ENCODE measurements around the gene SETBP1. TPM values are rescaled to one million over a fixed set of nuclear protein-coding genes. Genes with fewer than 3 reads are reported as not detected.

SETBP1 gene
- total RNA-seq, 1 donor from 2014 or later: 25.8 TPM

- Histone ChIP-seq H3K4me1 (peaks cover 9% of the 10 kb centered on the region), H3K36me3 (no peaks in the 10 kb centered on the region), H3K27me3 (ENCODE audit: low read depth) (no peaks in the 10 kb centered on the region), H3K9me3 (no peaks in the 10 kb centered on the region), H3K4me3 (no peak overlapping the region), H3K27ac (peak overlapping the region; percentile 3)
- intact Hi-C loops (cut with DNase I): no loop called here
- TF ChIP-seq, protein P1, sequence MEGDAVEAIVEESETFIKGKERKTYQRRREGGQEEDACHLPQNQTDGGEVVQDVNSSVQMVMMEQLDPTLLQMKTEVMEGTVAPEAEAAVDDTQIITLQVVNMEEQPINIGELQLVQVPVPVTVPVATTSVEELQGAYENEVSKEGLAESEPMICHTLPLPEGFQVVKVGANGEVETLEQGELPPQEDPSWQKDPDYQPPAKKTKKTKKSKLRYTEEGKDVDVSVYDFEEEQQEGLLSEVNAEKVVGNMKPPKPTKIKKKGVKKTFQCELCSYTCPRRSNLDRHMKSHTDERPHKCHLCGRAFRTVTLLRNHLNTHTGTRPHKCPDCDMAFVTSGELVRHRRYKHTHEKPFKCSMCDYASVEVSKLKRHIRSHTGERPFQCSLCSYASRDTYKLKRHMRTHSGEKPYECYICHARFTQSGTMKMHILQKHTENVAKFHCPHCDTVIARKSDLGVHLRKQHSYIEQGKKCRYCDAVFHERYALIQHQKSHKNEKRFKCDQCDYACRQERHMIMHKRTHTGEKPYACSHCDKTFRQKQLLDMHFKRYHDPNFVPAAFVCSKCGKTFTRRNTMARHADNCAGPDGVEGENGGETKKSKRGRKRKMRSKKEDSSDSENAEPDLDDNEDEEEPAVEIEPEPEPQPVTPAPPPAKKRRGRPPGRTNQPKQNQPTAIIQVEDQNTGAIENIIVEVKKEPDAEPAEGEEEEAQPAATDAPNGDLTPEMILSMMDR (IDR thresholded peaks at IDR 0.05): no peak
- ATAC-seq (no peak), DNase-seq (no peak)
Observed at GRCh38 chr18:44778788-44779187, 98.1 kb downstream of the SETBP1 start.

GRCh38 chr18:44779753-44780292 lies 99.1 kb downstream of the SETBP1 start:
- Histone ChIP-seq H3K36me3 (no peaks in the 10 kb centered on the region), H3K27ac (no peak overlapping the region), H3K9me3 (no peaks in the 10 kb centered on the region), H3K4me1 (peaks cover 9% of the 10 kb centered on the region), H3K27me3 (ENCODE audit: low read depth) (no peaks in the 10 kb centered on the region), H3K4me3 (no peak overlapping the region)
- TF ChIP-seq, protein P1 (IDR thresholded peaks at IDR 0.05): no peak
- no peak for DNase-seq
- no peak for ATAC-seq
- intact Hi-C loops (cut with DNase I): no loop called here

DNA sequence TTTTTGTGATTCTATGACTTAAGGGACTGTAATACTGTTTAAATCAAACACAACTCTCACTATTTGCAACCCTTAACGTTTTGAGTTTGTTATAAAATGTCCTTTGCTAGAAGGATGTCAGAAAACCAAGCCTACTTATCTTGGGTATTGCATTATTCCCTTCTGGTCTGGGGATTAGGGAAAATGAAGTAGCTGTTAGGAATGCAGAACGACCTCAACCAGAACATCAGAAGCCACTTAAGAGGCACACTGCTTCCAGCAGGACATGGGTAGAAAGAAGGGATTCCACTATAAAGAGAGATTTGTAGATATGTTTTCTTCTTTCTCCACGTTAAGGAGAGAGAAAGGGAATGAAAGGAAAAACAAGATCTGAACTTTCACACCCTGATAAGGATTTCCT lies 101.2 kb downstream of the SETBP1 start:
- Histone ChIP-seq H3K27me3 (ENCODE audit: low read depth) (no peaks in the 10 kb centered on the region), H3K4me1 (peaks cover 9% of the 10 kb centered on the region), H3K4me3 (no peak overlapping the region), H3K36me3 (no peaks in the 10 kb centered on the region), H3K9me3 (no peaks in the 10 kb centered on the region), H3K27ac (peak overlapping the region; percentile 20)
- ATAC-seq (no peak), DNase-seq (no peak)
- intact Hi-C loops (cut with DNase I): no loop called here
- TF ChIP-seq, protein P1 (IDR thresholded peaks at IDR 0.05): no peak

GRCh38 chr18:44782617-44783016 lies 101.9 kb downstream of the SETBP1 start:
- H3K36me3 ChIP-seq: no peaks in the 10 kb centered on the region
- peak overlapping the region; percentile 20 for H3K27ac ChIP-seq
- DNase-seq: no peak
- no peaks in the 10 kb centered on the region for H3K27me3 ChIP-seq (ENCODE audit: low read depth)
- TF ChIP-seq, protein P1 (IDR thresholded peaks at IDR 0.05): no peak
- no peaks in the 10 kb centered on the region for H3K9me3 ChIP-seq
- no peak for ATAC-seq
- no peak overlapping the region for H3K4me3 ChIP-seq
- peaks cover 9% of the 10 kb centered on the region for H3K4me1 ChIP-seq
- intact Hi-C loops (cut with DNase I): no loop called here

DNA sequence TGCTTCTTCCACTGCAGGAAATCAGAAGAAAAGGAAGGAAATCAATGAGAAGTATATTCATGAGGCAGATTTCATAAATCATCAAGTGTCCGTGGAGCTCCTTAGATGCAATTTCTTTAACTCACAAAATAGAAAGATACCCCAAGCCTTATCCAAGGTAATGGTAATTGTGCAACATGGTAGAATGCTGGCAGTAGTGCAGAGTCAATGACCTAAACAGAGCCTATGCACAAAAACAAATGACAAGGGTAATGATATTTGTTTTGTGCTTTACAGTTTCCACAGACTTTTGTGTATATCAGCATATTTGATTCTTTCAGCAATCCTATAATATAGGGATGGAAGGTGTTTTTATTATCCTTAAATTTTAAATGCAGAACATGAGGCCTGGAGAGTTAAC lies 102.7 kb downstream of the SETBP1 start:
- Histone ChIP-seq H3K4me3 (no peak overlapping the region), H3K36me3 (no peaks in the 10 kb centered on the region), H3K4me1 (peaks cover 9% of the 10 kb centered on the region), H3K27ac (no peak overlapping the region), H3K27me3 (ENCODE audit: low read depth) (no peaks in the 10 kb centered on the region), H3K9me3 (no peaks in the 10 kb centered on the region)
- TF ChIP-seq, protein P1 (IDR thresholded peaks at IDR 0.05): no peak
- DNase-seq (no peak), ATAC-seq (no peak)
- intact Hi-C loops (cut with DNase I): no loop called here

Measured in lower lobe of right lung (tissue), 2 donors.